Thymus (tissue), 14 donors: Measurements from ENCODE around the gene ARMC7. TPM values are rescaled to one million over a fixed set of nuclear protein-coding genes. Genes with fewer than 3 reads are reported as not detected.

Experiments
- DNase-seq, 9 donors: peaks; one replicate each; pipeline ENCODE4 v3.0.0-alpha.2; 2013; ENCODE audit warnings: low spot score in 9 of 9, low read depth in 6 of 9, missing footprints in 1 of 9
- H3K27ac ChIP-seq, 2 donors: one replicate each; pipeline ENCODE4 v1.5.1; 2013; ENCODE audit warnings: control low read depth in 1 of 2, low read depth in 1 of 2, low read length in 1 of 2, mild to moderate bottlenecking in 1 of 2, moderate library complexity in 1 of 2
- H3K27me3 ChIP-seq, 2 donors: one replicate each; pipeline ENCODE4 v1.5.1; 2013; ENCODE audit warnings: low read length in 1 of 2; ENCODE audit not compliant: control insufficient read depth in 2 of 2, insufficient read depth in 1 of 2
- H3K36me3 ChIP-seq, 2 donors: one replicate each; pipeline ENCODE4 v1.5.1; 2013; ENCODE audit warnings: low read length in 1 of 2, mild to moderate bottlenecking in 1 of 2, moderate library complexity in 1 of 2; ENCODE audit not compliant: control insufficient read depth in 2 of 2, insufficient read depth in 2 of 2
- H3K4me1 ChIP-seq, 2 donors: one replicate each; pipeline ENCODE4 v1.5.1; 2013; ENCODE audit warnings: low read length in 2 of 2; ENCODE audit not compliant: control insufficient read depth in 2 of 2, insufficient read depth in 2 of 2
- H3K4me3 ChIP-seq, 2 donors: one replicate each; pipeline ENCODE4 v1.5.1; 2013; ENCODE audit warnings: low read length in 2 of 2, control low read depth in 1 of 2, mild to moderate bottlenecking in 1 of 2
- H3K9me3 ChIP-seq, 2 donors: one replicate each; pipeline ENCODE4 v1.5.1; 2013; ENCODE audit warnings: low read length in 1 of 2, mild to moderate bottlenecking in 1 of 2; ENCODE audit not compliant: control insufficient read depth in 2 of 2, insufficient read depth in 1 of 2
- WGBS: extraction: QIAGEN DNeasy Blood & Tissue Kit; methylation state at CpG from one replicate; pipeline ENCODE4 v1.1.7; 2013; 5-methylcytosine and 5-hydroxymethylcytosine counted together
- long read RNA-seq, 10 donors: transcript quantifications; one replicate each; lab custom pipeline, GENCODE V29; 2026
- polyA plus RNA-seq: library from polyadenylated mRNA; stranded (reverse); fragments of 200-250 nt; gene quantifications from one replicate; pipeline ENCODE4 v1.2.3, GENCODE V29; 2013
- total RNA-seq: library from RNA; stranded (reverse); fragments of 120-200 nt; gene quantifications from one replicate; pipeline ENCODE4 v1.2.4, GENCODE V29; 2013
- donor health status: healthy.

ARMC7 gene
- total RNA-seq (4.3 TPM), polyA plus RNA-seq (10.0 TPM)
- long read RNA-seq, donor 1, result 0 reads
- long read RNA-seq, donor 2, result 0 reads
- long read RNA-seq, donor 3, partial matches to known transcripts, result 0 of 5 reads
- long read RNA-seq, donor 3, other reads (novel, unspliced or antisense), result 0 of 5 reads
- long read RNA-seq, donor 4, partial matches to known transcripts, result 0 of 3 reads
- long read RNA-seq, donor 4, other reads (novel, unspliced or antisense), result 0 of 3 reads
- long read RNA-seq, donor 5, transcript ARMC7-201 (3 exons, 2,126 nt), result major isoform, 5 of 5 reads
- long read RNA-seq, donor 5, partial matches to known transcripts, result 0 of 5 reads
- long read RNA-seq, donor 5, other reads (novel, unspliced or antisense), result 0 of 5 reads
- long read RNA-seq, donor 6, transcript ARMC7-201 (3 exons, 2,126 nt), result major isoform, 6 of 6 reads
- long read RNA-seq, donor 6, partial matches to known transcripts, result 0 of 6 reads
- long read RNA-seq, donor 6, other reads (novel, unspliced or antisense), result 0 of 6 reads
- long read RNA-seq, donor 7, partial matches to known transcripts, result 0 of 7 reads
- long read RNA-seq, donor 7, other reads (novel, unspliced or antisense), result 0 of 7 reads
- long read RNA-seq, donor 8, partial matches to known transcripts, result 0 of 2 reads
- long read RNA-seq, donor 8, other reads (novel, unspliced or antisense), result 0 of 2 reads
- long read RNA-seq, donor 9, partial matches to known transcripts, result 0 of 7 reads
- long read RNA-seq, donor 9, other reads (novel, unspliced or antisense), result 0 of 7 reads
- long read RNA-seq, donor 10, partial matches to known transcripts, result 0 of 5 reads
- long read RNA-seq, donor 10, other reads (novel, unspliced or antisense), result 0 of 5 reads

DNA sequence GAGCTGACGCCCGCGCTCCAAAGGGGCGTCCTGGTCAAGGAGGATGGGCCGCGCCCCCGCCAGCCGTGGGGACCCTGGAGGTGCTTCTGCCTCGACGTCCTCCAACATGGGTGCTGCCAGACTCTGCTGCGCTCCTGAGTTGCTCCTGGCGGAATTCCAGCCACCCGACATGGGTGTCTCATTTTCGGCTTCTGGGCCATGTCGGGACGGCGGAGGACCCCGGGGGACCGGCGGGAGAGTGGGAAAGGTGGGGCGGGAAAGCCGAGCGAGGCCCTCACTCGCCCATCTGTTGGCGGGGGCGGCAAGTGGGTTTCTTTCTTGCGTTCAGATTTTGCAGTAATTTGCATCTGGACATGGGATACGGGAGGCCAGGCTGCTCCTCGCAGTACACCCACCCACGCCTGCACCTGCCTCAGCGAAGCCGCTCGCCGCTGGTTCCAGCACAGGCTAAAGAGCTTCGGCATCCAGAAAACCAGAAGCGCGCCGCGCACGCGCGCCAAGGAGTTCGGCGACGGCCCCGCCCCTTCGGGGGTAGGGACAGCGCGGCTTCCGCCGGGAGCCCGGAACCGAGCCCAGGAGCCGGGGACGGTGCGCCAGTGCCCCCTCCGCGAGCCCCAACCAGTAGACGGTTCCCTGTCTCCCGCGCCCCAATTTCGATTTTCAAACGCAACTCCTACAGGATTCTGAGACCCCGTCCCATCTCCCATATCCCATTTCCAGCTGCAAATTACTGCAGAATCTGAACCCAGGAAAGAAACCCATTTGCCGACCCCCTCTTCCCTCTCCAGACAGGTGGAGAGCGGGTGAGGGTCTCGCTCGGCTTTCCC, at the start of gene ARMC7:
ARMC7 (plus strand) TSS at position 563 of the 827 bp plus-strand sequence. CDS start 320 bp downstream, outside the sequence.
- H3K36me3 ChIP-seq, result peaks cover 4 to 5% of the 10 kb centered on the region in 2 donors
- H3K27ac ChIP-seq, result peak within 1 kb of the TSS; percentile 68 to 77
- H3K9me3 ChIP-seq, result no peaks in the 10 kb centered on the region
- H3K4me3 ChIP-seq, result peak within 1 kb of the TSS; percentile 89 to 93
- peak; percentile 63 to 92 (median 83) for DNase-seq
- peaks cover 0 to 17% of the 10 kb centered on the region in 2 donors for H3K27me3 ChIP-seq
- peaks cover 18 to 30% of the 10 kb centered on the region in 2 donors for H3K4me1 ChIP-seq
- WGBS, result under 1% methylated on average over 68 of the region's 68 CpGs

- Histone ChIP-seq H3K4me3 (no peak overlapping the region), H3K27ac (no peak overlapping the region), H3K4me1 (peaks cover 0 to 9% of the 10 kb centered on the region in 2 donors), H3K9me3 (no peaks in the 10 kb centered on the region), H3K27me3 (no peaks in the 10 kb centered on the region), H3K36me3 (peaks cover 51 to 62% of the 10 kb centered on the region in 2 donors)
- DNase-seq, result no peak
- WGBS, result 98% methylated on average over 26 of the region's 26 CpGs
Observed at GRCh38 chr17:75060434-75061054, 49.2 kb upstream of the ARMC7 start.

DNA sequence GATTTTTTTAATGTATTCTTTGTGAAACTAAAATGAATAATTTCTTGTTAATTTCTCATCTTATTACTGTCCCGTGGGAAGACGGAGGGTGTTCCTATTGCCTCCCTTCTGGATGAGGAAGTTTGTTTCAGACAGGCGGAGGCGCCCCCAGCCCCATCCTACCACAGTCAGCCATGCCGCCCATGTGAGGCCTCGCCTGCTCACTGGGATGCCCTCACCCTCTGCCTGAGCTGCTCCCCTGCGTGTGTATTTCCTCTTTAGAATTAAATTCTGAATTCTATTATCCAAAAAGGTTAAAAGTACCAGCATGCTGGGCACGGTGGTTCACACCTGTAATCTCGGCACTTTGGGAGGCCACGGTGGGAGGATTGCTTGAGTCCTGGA, 48.7 kb upstream of the ARMC7 start:
- Histone ChIP-seq H3K27me3 (no peaks in the 10 kb centered on the region), H3K4me3 (no peak overlapping the region), H3K9me3 (no peaks in the 10 kb centered on the region), H3K4me1 (peaks cover 0 to 13% of the 10 kb centered on the region in 2 donors), H3K27ac (no peak overlapping the region), H3K36me3 (peaks cover 51 to 62% of the 10 kb centered on the region in 2 donors)
- DNase-seq, result no peak
- 98% methylated on average over 10 of the region's 10 CpGs for WGBS

- peak overlapping the region in 1 of 2 donors; percentile 20 for H3K27ac ChIP-seq
- H3K36me3 ChIP-seq, result peaks cover 51 to 60% of the 10 kb centered on the region in 2 donors
- 98% methylated on average over 8 of the region's 8 CpGs for WGBS
Observed at GRCh38 chr17:75061618-75062017, 48.2 kb upstream of the ARMC7 start.

GRCh38 chr17:75063201-75063600, 46.6 kb upstream of the ARMC7 start:
- Histone ChIP-seq H3K27ac (no peak overlapping the region), H3K9me3 (no peaks in the 10 kb centered on the region), H3K27me3 (no peaks in the 10 kb centered on the region), H3K36me3 (peaks cover 51 to 58% of the 10 kb centered on the region in 2 donors), H3K4me1 (peaks cover 2 to 24% of the 10 kb centered on the region in 2 donors), H3K4me3 (no peak overlapping the region)
- WGBS, result 95% methylated on average over 13 of the region's 13 CpGs
- no peak for DNase-seq

More at GRCh38 chr17:75061618-75062017, 48.2 kb upstream of the ARMC7 start:
- peaks cover 0 to 14% of the 10 kb centered on the region in 2 donors for H3K4me1 ChIP-seq
- no peak for DNase-seq
- H3K27me3 ChIP-seq, result no peaks in the 10 kb centered on the region
- no peak overlapping the region for H3K4me3 ChIP-seq
- no peaks in the 10 kb centered on the region for H3K9me3 ChIP-seq

DNA sequence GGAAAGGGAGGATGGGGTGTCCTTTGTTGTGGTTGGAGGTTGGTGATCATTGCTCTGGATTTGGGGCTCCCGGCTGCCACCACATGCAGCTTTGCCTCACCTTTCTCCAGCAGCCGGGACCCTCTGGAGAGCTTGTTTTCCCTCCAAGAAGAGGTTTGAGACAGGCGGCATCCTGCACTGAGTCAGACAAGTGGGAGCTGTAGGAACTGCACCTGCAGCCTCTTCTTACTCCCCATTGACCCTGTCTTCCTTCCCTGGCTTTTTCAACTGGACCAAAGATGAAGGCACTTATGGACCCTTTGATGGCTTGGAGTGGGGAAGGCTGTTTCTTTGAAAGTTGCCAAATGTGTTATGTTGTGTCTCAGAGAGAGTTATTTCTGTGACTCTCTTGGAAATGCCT, 46.1 kb upstream of the ARMC7 start:
- Histone ChIP-seq H3K27ac (no peak overlapping the region), H3K36me3 (peaks cover 51 to 58% of the 10 kb centered on the region in 2 donors), H3K27me3 (no peaks in the 10 kb centered on the region), H3K4me1 (peaks cover 2 to 24% of the 10 kb centered on the region in 2 donors), H3K4me3 (no peak overlapping the region), H3K9me3 (no peaks in the 10 kb centered on the region)
- 93% methylated on average over 3 of the region's 3 CpGs for WGBS
- no peak for DNase-seq

GRCh38 chr17:75064040-75064439, 45.7 kb upstream of the ARMC7 start:
- H3K27me3 ChIP-seq, result no peaks in the 10 kb centered on the region
- H3K9me3 ChIP-seq, result no peaks in the 10 kb centered on the region
- H3K27ac ChIP-seq, result no peak overlapping the region
- H3K36me3 ChIP-seq, result peaks cover 51 to 58% of the 10 kb centered on the region in 2 donors
- H3K4me3 ChIP-seq, result no peak overlapping the region
- 98% methylated on average over 11 of the region's 11 CpGs for WGBS
- H3K4me1 ChIP-seq, result peaks cover 2 to 24% of the 10 kb centered on the region in 2 donors
- no peak for DNase-seq

- 96% methylated on average over 8 of the region's 8 CpGs for WGBS
- H3K4me1 ChIP-seq, result peaks cover 2 to 24% of the 10 kb centered on the region in 2 donors
- no peak overlapping the region for H3K4me3 ChIP-seq
- H3K27ac ChIP-seq, result no peak overlapping the region
- peaks cover 48 to 55% of the 10 kb centered on the region in 2 donors for H3K36me3 ChIP-seq
- no peak for DNase-seq
- H3K9me3 ChIP-seq, result no peaks in the 10 kb centered on the region
- H3K27me3 ChIP-seq, result no peaks in the 10 kb centered on the region
Observed at GRCh38 chr17:75064460-75064859, 45.3 kb upstream of the ARMC7 start.
